NCI-H774 (cell line): ENCODE measurements around the gene AADACL2.
A peak's percentile ranks its signal among the peaks of the same experiment; 100 is the strongest.
"Not testable (repeated sequence)": the region's sequence is repeated elsewhere in the genome, so short reads cannot be mapped to it uniquely, and the experiment has no call there.

Source experiments
- DNase-seq: peaks from one replicate; lab custom pipeline; 2025; lab: John Stamatoyannopoulos, UW

AADACL2 gene

GRCh38 chr3:151733613-151734012, at the start of gene AADACL2:
AADACL2 (plus strand) TSS chr3:151733927; CDS start chr3:151734036, 109 bp downstream.
- no peak for DNase-seq

DNA sequence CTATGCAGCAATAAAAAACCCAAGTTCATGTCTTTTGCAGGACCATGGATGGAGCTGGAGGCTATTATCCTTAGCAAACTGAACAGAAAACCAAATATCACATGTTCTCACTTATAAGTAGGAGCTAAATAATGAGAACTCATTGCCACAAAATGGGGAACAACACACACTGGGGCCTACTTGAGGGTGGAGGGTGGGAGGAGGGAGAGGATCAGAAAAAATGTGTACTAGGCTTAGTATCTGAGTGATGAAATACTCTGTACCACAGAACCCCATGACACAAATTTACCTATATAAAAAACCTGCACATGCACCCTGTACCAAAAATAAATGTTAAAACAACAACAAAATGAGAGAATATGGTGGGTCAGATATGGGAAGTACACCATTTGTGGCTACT, 49.6 kb upstream of the AADACL2 start:
- no peak for DNase-seq

DNA sequence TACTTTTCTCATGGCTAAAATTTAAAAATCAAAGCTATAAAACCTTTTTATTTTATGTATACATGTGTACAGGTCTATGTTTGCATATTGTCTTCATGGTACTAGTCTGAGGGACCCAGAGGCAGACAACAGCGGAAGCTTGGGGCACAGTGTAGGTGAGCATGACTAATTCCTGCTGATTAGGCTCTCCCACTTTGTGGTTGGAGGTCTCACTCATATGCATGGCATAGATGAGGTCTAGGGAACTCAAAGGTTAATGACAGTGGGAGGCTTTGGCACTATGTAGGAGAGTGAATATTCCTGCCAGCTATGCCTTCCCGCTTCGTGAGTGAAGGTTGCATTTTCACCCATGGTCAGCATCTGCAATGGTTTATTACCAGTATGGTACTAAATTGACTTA, 47.5 kb upstream of the AADACL2 start:
- DNase-seq, result no peak

DNA sequence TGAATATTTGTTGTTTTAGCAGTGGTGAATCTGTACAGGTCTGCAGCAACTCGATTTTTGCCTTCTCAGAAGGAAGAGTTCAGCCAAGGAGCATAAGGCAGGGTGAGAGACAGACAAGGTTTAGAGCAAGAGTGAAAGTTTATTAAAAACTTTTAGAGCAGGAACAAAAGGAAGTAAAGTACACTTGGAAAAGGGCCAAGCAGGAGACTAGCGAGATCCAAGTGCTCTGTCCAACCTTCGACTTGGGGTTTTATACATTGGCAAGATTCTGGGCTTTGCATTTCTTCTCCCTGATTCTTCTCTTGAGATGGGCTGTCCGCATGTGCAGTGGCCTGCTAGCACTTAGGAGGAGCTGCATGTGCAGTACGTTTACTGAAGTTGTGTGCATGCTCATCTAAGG, 46.7 kb upstream of the AADACL2 start:
- DNase-seq, result no peak

DNA sequence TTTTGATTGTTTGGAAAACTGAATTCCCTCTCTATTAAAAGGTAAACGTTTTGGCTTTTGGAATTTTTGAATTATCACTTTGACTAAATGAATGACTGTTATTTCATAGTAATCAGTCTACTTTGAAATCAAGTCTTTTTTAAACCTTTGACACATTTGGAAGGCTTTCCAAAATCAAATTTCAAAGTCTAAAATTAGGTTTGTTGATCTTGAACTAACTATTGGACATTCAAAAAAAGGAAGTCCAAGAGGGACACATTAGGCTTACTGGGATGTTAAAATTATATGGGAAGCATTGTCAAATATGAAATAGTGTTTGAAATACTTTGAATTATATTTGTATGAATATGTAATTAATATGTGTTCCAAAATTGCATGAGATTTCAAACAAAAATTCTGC, 45.2 kb upstream of the AADACL2 start:
- DNase-seq, result no peak

DNA sequence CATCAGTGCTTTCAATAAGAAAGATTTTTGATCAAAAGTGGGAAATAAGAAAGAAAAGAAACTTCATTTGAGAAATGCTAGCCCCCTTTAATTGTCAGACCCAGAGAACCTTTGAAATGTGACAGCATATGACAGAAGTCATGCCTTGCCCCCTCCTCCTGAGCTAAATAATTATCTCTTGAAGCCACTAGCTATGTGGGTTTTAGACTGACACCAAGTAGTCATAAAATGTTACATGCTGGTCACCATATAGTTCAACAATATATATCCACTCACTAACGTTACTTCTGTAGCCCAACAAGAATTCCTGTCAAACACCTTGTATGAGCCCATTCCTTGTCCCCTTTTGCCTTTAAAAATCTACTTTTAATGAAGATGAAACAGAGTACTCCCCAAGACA, 43.1 kb upstream of the AADACL2 start:
- no peak for DNase-seq

DNA sequence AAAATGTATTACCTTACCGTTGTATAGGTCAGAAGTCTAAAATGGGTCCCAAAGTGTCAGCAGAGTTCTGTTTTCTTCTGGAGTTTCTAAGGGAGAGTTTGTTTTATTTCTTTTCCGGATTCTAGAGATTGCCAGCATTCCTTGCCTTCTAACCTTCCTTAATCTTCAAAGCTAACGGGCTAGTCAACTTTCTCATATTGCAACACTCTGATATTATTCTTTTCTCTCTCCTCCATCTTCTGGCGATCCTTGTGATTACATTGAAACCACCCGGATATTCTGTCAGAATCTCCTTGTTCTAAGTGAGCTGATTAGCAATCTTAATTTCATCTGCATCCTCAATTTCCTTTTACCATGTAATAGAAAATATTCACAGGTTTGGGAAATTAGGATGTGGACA, 36.2 kb upstream of the AADACL2 start:
- no peak for DNase-seq

DNA sequence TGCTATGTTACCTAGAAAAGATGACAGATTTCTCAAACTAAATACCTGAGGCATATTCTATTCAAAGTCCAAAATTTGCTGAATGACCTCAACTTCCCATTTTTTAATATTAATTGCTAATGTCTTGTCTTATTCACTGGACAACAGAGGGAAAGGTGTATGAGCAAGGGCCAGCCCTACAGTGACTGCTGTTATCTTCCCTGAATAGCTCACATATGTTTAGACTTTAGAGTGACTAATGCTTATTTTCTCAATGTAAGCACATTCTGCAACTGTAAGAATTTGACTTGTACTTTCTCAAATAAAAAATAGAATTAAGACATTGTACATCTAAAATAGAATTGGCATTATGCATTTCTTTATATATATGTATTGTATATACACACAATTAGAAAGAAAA, 26.5 kb upstream of the AADACL2 start:
- DNase-seq, result no peak

DNA sequence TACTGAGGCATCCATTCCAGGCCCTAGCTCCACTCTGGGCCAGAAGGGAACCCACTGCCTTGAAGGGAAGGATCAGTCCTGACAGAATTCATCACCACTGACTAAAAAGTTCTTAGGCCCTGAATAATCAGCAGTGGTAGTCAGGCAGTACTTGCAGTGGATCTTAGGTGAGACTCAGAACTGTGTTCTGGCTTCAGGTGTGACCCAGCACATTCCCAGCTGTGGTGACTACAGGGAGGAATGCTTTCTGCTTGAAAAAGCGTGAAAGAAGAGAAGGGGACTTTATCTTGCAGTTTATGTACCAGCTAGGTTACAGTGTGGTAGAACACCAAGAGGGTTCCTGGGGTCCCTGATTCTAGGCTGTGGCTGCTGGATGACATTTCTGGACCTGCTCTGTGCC, 24.9 kb upstream of the AADACL2 start:
- no peak for DNase-seq

GRCh38 chr3:151709847-151710246, 23.9 kb upstream of the AADACL2 start:
- DNase-seq, result no peak

- DNase-seq, result no peak
These were observed 12.4 kb upstream of the AADACL2 start for GRCh38 chr3:151721294-151721693.

DNA sequence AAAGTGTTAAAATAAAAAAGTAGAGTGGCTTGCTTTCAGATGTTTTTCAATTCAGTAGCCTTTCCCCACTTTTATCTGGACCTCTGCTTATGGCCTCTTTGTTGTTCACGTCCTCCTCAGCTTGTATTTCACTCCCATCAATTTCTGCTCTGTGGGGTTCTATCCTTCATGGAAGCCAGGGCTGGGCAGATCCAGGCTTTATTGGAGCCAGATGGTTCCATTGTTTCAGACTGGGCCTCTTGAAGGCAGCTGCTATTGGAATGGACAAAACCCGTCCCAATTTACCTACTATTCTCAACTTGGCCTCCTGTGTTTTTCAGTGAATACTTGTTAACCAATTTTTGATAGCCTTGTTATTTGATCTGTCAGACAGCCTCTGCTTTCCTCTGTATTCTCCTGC, 10.9 kb upstream of the AADACL2 start:
- DNase-seq, result peak; percentile 20

GRCh38 chr3:151724576-151725562, 8.9 kb upstream of the AADACL2 start:
- no peak for DNase-seq

GRCh38 chr3:151726016-151726415, 7.7 kb upstream of the AADACL2 start:
- DNase-seq, result no peak

- no peak for DNase-seq
These were observed 866 bp upstream of the AADACL2 start for GRCh38 chr3:151732861-151733260.

DNA sequence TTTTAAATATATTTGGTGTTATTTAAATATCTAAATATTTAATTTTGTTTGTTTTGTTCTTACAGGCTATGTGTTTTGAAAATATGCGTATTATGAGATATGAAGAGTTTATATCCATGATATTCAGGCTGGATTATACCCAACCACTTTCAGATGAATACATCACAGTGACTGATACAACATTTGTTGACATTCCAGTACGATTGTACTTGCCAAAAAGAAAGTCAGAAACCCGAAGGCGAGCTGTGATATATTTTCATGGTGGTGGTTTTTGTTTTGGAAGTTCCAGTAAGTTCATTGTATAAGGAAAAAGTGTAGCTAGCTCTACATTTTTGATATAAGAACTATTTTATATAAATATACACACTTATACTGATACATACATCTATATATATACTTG, 6.9 kb downstream of the AADACL2 start:
- DNase-seq, result no peak

- DNase-seq, result no peak
These were observed 10.1 kb downstream of the AADACL2 start for GRCh38 chr3:151743855-151744254.

DNA sequence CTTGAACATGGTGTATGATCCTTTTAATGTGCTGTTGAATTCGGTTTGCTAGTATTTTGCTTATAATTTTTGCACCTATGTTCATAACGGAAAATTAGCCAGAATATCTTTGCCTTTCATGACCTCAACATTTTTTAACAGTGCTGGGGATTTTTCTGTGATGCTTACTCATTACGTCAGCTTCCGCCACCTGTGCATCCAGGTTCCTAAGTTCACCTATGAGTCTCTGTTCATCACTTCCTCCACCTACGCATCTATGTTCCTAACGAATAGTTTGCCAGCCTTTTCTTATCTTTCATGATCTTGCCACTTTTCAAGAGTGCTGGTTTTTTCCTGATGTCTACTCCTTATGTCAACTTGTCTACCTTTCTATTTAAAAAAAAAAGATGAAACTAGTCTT, 16.5 kb downstream of the AADACL2 start:
- DNase-seq, result no peak

DNA sequence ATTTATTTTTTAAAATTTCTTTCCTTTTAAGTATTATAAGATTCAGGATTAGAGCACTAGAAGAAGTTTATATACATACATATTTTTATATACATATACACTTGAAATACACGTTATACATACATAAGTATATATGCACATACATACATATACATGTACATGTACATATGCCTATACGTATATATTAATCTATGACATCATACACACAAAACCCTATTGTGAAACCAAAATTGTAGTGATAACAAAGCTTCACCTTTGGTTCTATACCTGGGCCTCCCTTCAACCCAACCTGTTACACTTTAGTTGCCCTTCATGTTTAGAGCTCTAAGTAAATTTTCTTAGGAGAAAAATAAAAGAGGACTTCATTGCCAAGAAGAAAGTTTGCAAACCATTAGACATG, 17.0 kb downstream of the AADACL2 start:
- DNase-seq, result no peak

- no peak for DNase-seq
These were observed 17.4 kb downstream of the AADACL2 start for GRCh38 chr3:151751161-151751560.

GRCh38 chr3:151753846-151754245, 20.1 kb downstream of the AADACL2 start:
- DNase-seq, result no peak

GRCh38 chr3:151761581-151761980, 27.9 kb downstream of the AADACL2 start:
- DNase-seq, result no peak

DNA sequence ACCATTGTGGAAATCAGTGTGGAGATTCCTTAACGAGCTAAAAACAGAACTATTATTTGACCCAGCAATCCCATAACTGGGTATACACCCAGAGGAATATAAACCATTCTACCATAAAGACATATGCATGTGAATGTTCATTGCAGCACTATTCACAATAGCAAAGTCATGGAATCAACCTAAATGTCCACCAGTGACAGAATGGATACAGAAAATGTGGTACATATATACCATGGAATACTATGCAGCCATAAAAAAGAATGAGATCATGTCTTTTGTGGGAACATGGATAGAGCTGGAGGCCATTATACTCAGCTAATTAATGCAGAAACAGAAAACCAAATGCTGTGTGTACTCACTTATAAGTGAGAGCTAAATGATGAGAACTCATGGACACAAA, 31.0 kb downstream of the AADACL2 start:
- not testable (repeated sequence) for DNase-seq

GRCh38 chr3:151765685-151766084, 32.0 kb downstream of the AADACL2 start:
- no peak for DNase-seq
